Duodenal mucosa (tissue), 2 donors: Measurements from ENCODE around the gene KLF13.

Experiments
- H3K27ac ChIP-seq: one replicate; pipeline ENCODE4 v1.7.0; 2013; ENCODE audit warnings: low read depth, low read length
- H3K27me3 ChIP-seq, 2 donors: one replicate each; pipeline ENCODE4 v1.7.0; 2013; ENCODE audit warnings: low read length in 2 of 2, control low read depth in 1 of 2; ENCODE audit not compliant: insufficient read depth in 2 of 2, control insufficient read depth in 1 of 2
- H3K36me3 ChIP-seq, 2 donors: one replicate each; pipeline ENCODE4 v1.7.0; 2013; ENCODE audit warnings: low read length in 2 of 2, control low read depth in 1 of 2; ENCODE audit not compliant: insufficient read depth in 2 of 2, control insufficient read depth in 1 of 2
- H3K4me1 ChIP-seq, 2 donors: one replicate each; pipeline ENCODE4 v1.7.0; 2013; ENCODE audit warnings: low read length in 2 of 2, control low read depth in 1 of 2; ENCODE audit not compliant: insufficient read depth in 2 of 2, control insufficient read depth in 1 of 2
- H3K4me3 ChIP-seq, 2 donors: one replicate each; pipeline ENCODE4 v1.7.0; 2013; ENCODE audit warnings: low read length in 2 of 2, low read depth in 1 of 2
- H3K9ac ChIP-seq, 2 donors: one replicate each; pipeline ENCODE4 v1.7.0; 2013; ENCODE audit warnings: low read length in 2 of 2, low read depth in 1 of 2
- H3K9me3 ChIP-seq, 2 donors: one replicate each; pipeline ENCODE4 v1.7.0; 2013; ENCODE audit warnings: low read length in 2 of 2, control low read depth in 1 of 2; ENCODE audit not compliant: control insufficient read depth in 1 of 2

KLF13 gene

GRCh38 chr15:31400222-31400927, 73.7 kb downstream of the KLF13 start:
- H3K27ac ChIP-seq, result no peak overlapping the region
- no peaks in the 10 kb centered on the region for H3K36me3 ChIP-seq
- no peaks in the 10 kb centered on the region for H3K9me3 ChIP-seq
- H3K27me3 ChIP-seq, result no peaks in the 10 kb centered on the region
- H3K4me1 ChIP-seq, result peaks cover 24 to 31% of the 10 kb centered on the region in 2 donors
- no peak overlapping the region for H3K9ac ChIP-seq
- no peak overlapping the region for H3K4me3 ChIP-seq

- no peak overlapping the region for H3K4me3 ChIP-seq
- H3K27me3 ChIP-seq, result no peaks in the 10 kb centered on the region
- H3K9me3 ChIP-seq, result no peaks in the 10 kb centered on the region
- peaks cover 29 to 31% of the 10 kb centered on the region in 2 donors for H3K4me1 ChIP-seq
- H3K9ac ChIP-seq, result no peak overlapping the region
- H3K27ac ChIP-seq, result no peak overlapping the region
- H3K36me3 ChIP-seq, result no peaks in the 10 kb centered on the region
Observed at GRCh38 chr15:31401282-31401681, 74.6 kb downstream of the KLF13 start.

- Histone ChIP-seq H3K9ac (no peak overlapping the region), H3K9me3 (no peaks in the 10 kb centered on the region), H3K4me3 (no peak overlapping the region), H3K27me3 (no peaks in the 10 kb centered on the region), H3K4me1 (peaks cover 25 to 29% of the 10 kb centered on the region in 2 donors), H3K27ac (no peak overlapping the region), H3K36me3 (no peaks in the 10 kb centered on the region)
Observed at GRCh38 chr15:31402003-31402402, 75.4 kb downstream of the KLF13 start.

- H3K36me3 ChIP-seq, result no peaks in the 10 kb centered on the region
- H3K4me1 ChIP-seq, result peaks cover 21 to 26% of the 10 kb centered on the region in 2 donors
- H3K4me3 ChIP-seq, result no peak overlapping the region
Observed at GRCh38 chr15:31402511-31403056, 75.9 kb downstream of the KLF13 start.

GRCh38 chr15:31403096-31403495, 76.5 kb downstream of the KLF13 start:
- Histone ChIP-seq H3K4me3 (no peak overlapping the region), H3K4me1 (peaks cover 16 to 21% of the 10 kb centered on the region in 2 donors), H3K9ac (no peak overlapping the region), H3K9me3 (no peaks in the 10 kb centered on the region), H3K36me3 (no peaks in the 10 kb centered on the region), H3K27me3 (no peaks in the 10 kb centered on the region), H3K27ac (no peak overlapping the region)

More at GRCh38 chr15:31402511-31403056, 75.9 kb downstream of the KLF13 start:
- Histone ChIP-seq H3K9ac (no peak overlapping the region), H3K27ac (no peak overlapping the region), H3K27me3 (no peaks in the 10 kb centered on the region), H3K9me3 (no peaks in the 10 kb centered on the region)

GRCh38 chr15:31403606-31404005, 77.0 kb downstream of the KLF13 start:
- Histone ChIP-seq H3K4me3 (no peak overlapping the region), H3K36me3 (no peaks in the 10 kb centered on the region), H3K27ac (no peak overlapping the region), H3K9ac (no peak overlapping the region), H3K27me3 (no peaks in the 10 kb centered on the region), H3K4me1 (peaks cover 11 to 16% of the 10 kb centered on the region in 2 donors), H3K9me3 (no peaks in the 10 kb centered on the region)

GRCh38 chr15:31404345-31404744, 77.7 kb downstream of the KLF13 start:
- Histone ChIP-seq H3K4me1 (peaks cover 5 to 12% of the 10 kb centered on the region in 2 donors), H3K4me3 (no peak overlapping the region), H3K9me3 (no peaks in the 10 kb centered on the region), H3K36me3 (no peaks in the 10 kb centered on the region), H3K9ac (no peak overlapping the region), H3K27ac (no peak overlapping the region), H3K27me3 (no peaks in the 10 kb centered on the region)

- Histone ChIP-seq H3K27me3 (no peaks in the 10 kb centered on the region), H3K36me3 (no peaks in the 10 kb centered on the region), H3K9ac (no peak overlapping the region), H3K4me1 (peaks cover 0 to 5% of the 10 kb centered on the region in 2 donors), H3K27ac (no peak overlapping the region), H3K4me3 (no peak overlapping the region), H3K9me3 (peaks cover 0 to 2% of the 10 kb centered on the region in 2 donors)
Observed at GRCh38 chr15:31405200-31405920, 78.7 kb downstream of the KLF13 start.

GRCh38 chr15:31407376-31407775, 80.7 kb downstream of the KLF13 start:
- H3K27ac ChIP-seq, result no peak overlapping the region
- H3K9ac ChIP-seq, result no peak overlapping the region
- H3K9me3 ChIP-seq, result peaks cover 0 to 2% of the 10 kb centered on the region in 2 donors
- peaks cover 0 to 5% of the 10 kb centered on the region in 2 donors for H3K4me1 ChIP-seq
- no peaks in the 10 kb centered on the region for H3K36me3 ChIP-seq
- no peak overlapping the region for H3K4me3 ChIP-seq
- no peaks in the 10 kb centered on the region for H3K27me3 ChIP-seq

- Histone ChIP-seq H3K4me3 (no peak overlapping the region), H3K9ac (no peak overlapping the region), H3K36me3 (no peaks in the 10 kb centered on the region), H3K9me3 (peaks cover 0 to 2% of the 10 kb centered on the region in 2 donors), H3K27me3 (no peaks in the 10 kb centered on the region), H3K27ac (no peak overlapping the region), H3K4me1 (peaks cover 0 to 5% of the 10 kb centered on the region in 2 donors)
Observed at GRCh38 chr15:31407851-31408250, 81.2 kb downstream of the KLF13 start.
